GM15510 (cell line): ENCODE data around the gene POU4F1.

Experiments used
- POLR2A ChIP-seq: IDR thresholded peaks from 3 replicates; pipeline ENCODE4 v1.6.1; 2011; ENCODE audit warnings: borderline replicate concordance; ENCODE audit not compliant: insufficient read length; ENCODE audit errors: extremely low read depth

Gene POU4F1

DNA sequence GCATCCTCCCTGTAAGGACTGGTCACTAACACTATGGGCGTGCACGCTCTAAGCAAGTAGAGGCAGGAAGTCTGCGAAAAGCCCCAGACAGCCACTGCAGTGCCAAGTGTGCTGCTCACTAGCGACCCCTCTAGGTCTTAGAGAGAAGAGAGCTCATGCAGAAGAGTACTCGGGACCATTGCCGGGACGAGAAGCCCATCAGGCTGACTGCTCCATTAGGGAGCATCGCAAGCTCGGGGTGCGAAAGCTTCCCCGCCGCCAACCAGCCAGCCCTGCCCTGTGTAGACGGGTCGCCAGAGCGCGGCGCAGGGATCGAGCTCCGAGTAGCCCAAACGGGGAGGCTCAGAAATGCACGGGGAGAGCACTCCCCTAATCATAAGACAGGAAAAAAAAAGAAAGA, 16.6 kb downstream of the POU4F1 start:
- no peak for TF ChIP-seq POLR2A

DNA sequence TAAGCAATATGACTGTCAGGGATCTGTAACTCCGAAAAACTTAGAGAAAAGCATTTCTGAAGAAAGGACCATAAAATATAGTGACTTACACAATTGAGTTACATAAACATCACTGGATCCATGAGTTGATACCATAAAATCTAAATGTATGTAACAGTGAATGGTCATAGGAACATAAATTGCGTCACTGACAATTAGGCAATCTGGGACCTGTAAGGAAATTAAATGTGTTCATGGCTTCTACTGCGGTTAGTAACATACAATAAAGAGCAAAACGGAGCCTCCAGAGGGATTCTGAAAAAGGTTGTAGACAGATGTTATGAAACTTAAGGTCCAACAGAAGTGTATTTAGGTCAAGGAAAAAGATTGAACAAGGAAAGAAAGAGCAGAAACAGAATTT, 27.1 kb downstream of the POU4F1 start:
- no peak for TF ChIP-seq POLR2A

DNA sequence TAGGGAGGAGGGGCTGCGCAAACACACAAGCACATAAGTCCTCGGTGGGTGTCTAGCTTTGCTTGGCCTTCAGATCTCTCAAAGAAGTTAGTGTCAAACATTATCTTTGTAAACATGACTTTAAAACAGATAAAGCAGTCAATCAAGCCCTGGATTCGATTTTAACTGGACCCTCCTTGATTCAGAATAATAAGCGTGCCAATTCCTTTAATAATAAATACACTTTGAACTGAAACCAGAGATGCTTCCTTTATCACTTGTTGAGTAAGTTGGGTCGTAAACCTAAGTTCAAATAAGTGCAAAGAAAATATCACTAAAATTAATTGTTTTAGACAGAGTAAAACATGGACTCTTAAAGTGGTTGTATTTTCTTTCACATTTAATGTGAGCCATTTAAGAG, 30.9 kb downstream of the POU4F1 start:
- TF ChIP-seq POLR2A = no peak

DNA sequence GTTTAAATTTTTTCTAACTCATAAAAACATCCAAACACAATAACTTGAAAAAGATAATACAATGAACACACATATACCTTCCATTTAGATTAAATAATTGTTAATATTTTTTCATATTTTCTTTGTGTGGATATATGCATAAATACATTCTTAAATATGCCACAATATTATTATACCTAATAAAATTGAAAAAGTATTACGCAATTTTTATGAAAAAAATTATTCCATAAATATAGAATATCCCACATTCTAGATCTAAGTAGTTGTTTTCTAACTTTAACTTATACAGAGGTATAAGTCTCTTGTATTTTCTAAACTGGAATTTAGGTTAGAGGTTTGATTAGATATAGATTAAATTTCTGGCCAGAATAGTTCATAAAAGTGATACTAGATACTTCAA, 34.3 kb downstream of the POU4F1 start:
- no peak for TF ChIP-seq POLR2A

DNA sequence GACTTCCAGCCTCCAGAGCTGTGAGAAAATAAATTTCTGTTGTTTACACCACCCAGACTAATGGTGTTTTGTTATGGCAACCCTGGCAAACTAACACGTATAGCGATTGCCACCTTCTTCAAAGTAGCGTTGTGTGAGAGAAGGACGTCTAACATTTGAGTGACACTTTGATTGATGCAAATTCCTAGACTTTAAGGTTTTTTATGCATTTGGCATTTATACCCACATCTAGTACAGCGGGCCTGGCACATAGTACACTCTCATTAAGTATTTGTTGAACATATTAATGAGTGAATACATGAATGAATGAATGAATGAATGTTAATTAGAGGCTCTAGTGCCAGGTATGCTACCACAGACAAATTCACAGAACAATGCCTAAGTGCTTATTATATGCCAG, 36.7 kb downstream of the POU4F1 start:
- TF ChIP-seq POLR2A = no peak

DNA sequence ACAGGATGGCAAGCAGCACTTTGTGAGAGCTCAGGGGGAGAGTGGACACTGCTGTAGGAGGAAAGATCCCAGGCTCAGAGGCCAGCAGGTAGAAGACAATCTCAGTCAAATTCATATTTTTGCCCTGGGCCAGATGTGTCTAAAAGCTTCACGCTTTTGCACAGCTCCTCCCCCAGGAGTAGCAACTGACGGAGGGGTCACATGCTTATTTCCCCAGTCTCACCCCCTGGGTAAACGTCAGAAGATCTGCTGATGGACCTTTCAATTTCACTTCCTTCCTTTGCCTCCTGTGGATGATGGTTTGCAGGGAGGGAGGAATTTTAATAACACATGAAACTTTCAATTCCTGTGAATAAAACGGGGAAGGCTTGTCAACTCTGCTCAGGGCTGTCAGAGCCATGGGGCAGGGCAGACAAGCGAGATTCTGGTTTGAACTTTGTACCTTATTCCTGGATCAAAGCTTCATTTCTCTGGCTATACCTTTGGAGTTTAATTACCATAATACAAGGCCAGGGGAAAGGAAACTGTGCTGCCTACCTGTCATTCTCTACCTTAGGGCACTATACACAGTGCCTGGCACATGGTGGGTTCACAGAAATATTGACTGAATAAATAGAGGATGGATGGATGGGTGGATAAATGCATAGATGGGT, 41.0 kb downstream of the POU4F1 start:
- TF ChIP-seq POLR2A = no peak
